Colonic mucosa (tissue), 4 donors: ENCODE data around the gene GLI3. TPM values are rescaled to one million over a fixed set of nuclear protein-coding genes. Genes with fewer than 3 reads are reported as not detected.

Experiments
- DNase-seq: peaks from one replicate; pipeline ENCODE4 v3.0.0-alpha.2; 2020
- H3K27ac ChIP-seq: fragments of 200-600 bp; one replicate; pipeline ENCODE4 v1.8.0; 2021
- H3K27me3 ChIP-seq: fragments of 200-600 bp; one replicate; pipeline ENCODE4 v1.8.0; 2021
- H3K36me3 ChIP-seq: fragments of 200-600 bp; one replicate; pipeline ENCODE4 v1.8.0; 2021
- H3K4me1 ChIP-seq: fragments of 200-600 bp; one replicate; pipeline ENCODE4 v1.8.0; 2021; ENCODE audit warnings: mild to moderate bottlenecking
- H3K4me3 ChIP-seq: fragments of 200-600 bp; one replicate; pipeline ENCODE4 v1.8.0; 2021
- H3K9ac ChIP-seq, 2 donors: one replicate each; pipeline ENCODE4 v1.7.0; 2013; ENCODE audit warnings: control low read depth in 2 of 2, low read depth in 2 of 2, low read length in 2 of 2
- H3K9me3 ChIP-seq: fragments of 200-600 bp; one replicate; pipeline ENCODE4 v1.8.0; 2021
- CTCF ChIP-seq: fragments of 200-600 bp; IDR thresholded peaks from one replicate; pipeline ENCODE4 v1.8.0; 2022; ENCODE audit warnings: antibody characterized with exemption, mild to moderate bottlenecking
- intact Hi-C: fragments of 100-400 bp; cut with DNase I; formaldehyde crosslinking; loops from one replicate; pipeline ENCODE4 v1.14.1; 2022
- total RNA-seq, 2 donors: library from RNA; stranded (reverse); fragmentation: NEBNext Ultra II Directional in 1 of 2; extraction: Animal tissue kit (Norgen Biotek cat#: 25700) in 1 of 2; gene quantifications; one replicate each; pipeline ENCODE4 v1.2.1, GENCODE V29; 2021
- donor health status: healthy.
- donor health status: DM: no; HTN: no; CAD: no.
- donor health status: DM: no; HTN: no; CAD: no.

The GLI3 gene
- total RNA-seq, 2 donors from 2014 or later: 1.8 to 8.0 TPM

- Histone ChIP-seq H3K4me1 (no peaks in the 10 kb centered on the region), H3K9me3 (no peaks in the 10 kb centered on the region), H3K27ac (no peak overlapping the region), H3K4me3 (no peak overlapping the region), H3K9ac (no peak overlapping the region), H3K27me3 (no peaks in the 10 kb centered on the region), H3K36me3 (no peaks in the 10 kb centered on the region)
- no peak for TF ChIP-seq CTCF
- DNase-seq: no peak
- intact Hi-C loops: no loop called here
These were observed 81.3 kb downstream of the GLI3 start for GRCh38 chr7:42155584-42156290.

GRCh38 chr7:42154173-42154572, 82.8 kb downstream of the GLI3 start:
- H3K9ac ChIP-seq: no peak overlapping the region
- no peaks in the 10 kb centered on the region for H3K9me3 ChIP-seq
- H3K4me1 ChIP-seq: no peaks in the 10 kb centered on the region
- no peak for DNase-seq
- H3K36me3 ChIP-seq: no peaks in the 10 kb centered on the region
- no peaks in the 10 kb centered on the region for H3K27me3 ChIP-seq
- TF ChIP-seq CTCF: no peak
- no peak overlapping the region for H3K4me3 ChIP-seq
- intact Hi-C loops: no loop called here
- no peak overlapping the region for H3K27ac ChIP-seq

- TF ChIP-seq CTCF: no peak
- no peak for DNase-seq
- no peak overlapping the region for H3K27ac ChIP-seq
- H3K9ac ChIP-seq: no peak overlapping the region
- no peaks in the 10 kb centered on the region for H3K27me3 ChIP-seq
- H3K36me3 ChIP-seq: no peaks in the 10 kb centered on the region
- intact Hi-C loops: no loop called here
- H3K9me3 ChIP-seq: no peaks in the 10 kb centered on the region
- no peaks in the 10 kb centered on the region for H3K4me1 ChIP-seq
- H3K4me3 ChIP-seq: no peak overlapping the region
These were observed 84.4 kb downstream of the GLI3 start for GRCh38 chr7:42152329-42153205.

- Histone ChIP-seq H3K27ac (no peak overlapping the region), H3K4me3 (no peak overlapping the region), H3K27me3 (no peaks in the 10 kb centered on the region), H3K4me1 (no peaks in the 10 kb centered on the region), H3K36me3 (no peaks in the 10 kb centered on the region), H3K9ac (no peak overlapping the region), H3K9me3 (no peaks in the 10 kb centered on the region)
- intact Hi-C loops: no loop called here
- no peak for TF ChIP-seq CTCF
- DNase-seq: no peak
These were observed 85.7 kb downstream of the GLI3 start for GRCh38 chr7:42151309-42151708.

GRCh38 chr7:42145539-42145938, 91.5 kb downstream of the GLI3 start:
- intact Hi-C loops: no loop called here
- no peak for TF ChIP-seq CTCF
- H3K4me3 ChIP-seq: no peak overlapping the region

More at GRCh38 chr7:42145539-42145938, 91.5 kb downstream of the GLI3 start:
- Histone ChIP-seq H3K27ac (no peak overlapping the region), H3K27me3 (no peaks in the 10 kb centered on the region), H3K9ac (no peak overlapping the region), H3K36me3 (no peaks in the 10 kb centered on the region), H3K9me3 (no peaks in the 10 kb centered on the region), H3K4me1 (no peaks in the 10 kb centered on the region)
- DNase-seq: no peak
